Measurements from ENCODE around the gene MRGPRE.

MRGPRE gene

GRCh38 chr11:3226846-3227567 lies 5.2 kb downstream of the MRGPRE start:
- DNase-seq (ENCODE audit: extremely low read depth in 1 of 2, low read depth in 1 of 2): no peak

- DNase-seq (ENCODE audit: extremely low read depth in 1 of 2, low read depth in 1 of 2): no peak
Measured at GRCh38 chr11:3225826-3226750, 6.1 kb downstream of the MRGPRE start.

- DNase-seq (ENCODE audit: extremely low read depth in 1 of 2, low read depth in 1 of 2): no peak
Measured at GRCh38 chr11:3225159-3225758, 7.0 kb downstream of the MRGPRE start.

GRCh38 chr11:3224401-3225057 lies 7.7 kb downstream of the MRGPRE start:
- DNase-seq (ENCODE audit: extremely low read depth in 1 of 2, low read depth in 1 of 2): no peak

- DNase-seq (ENCODE audit: extremely low read depth in 1 of 2, low read depth in 1 of 2): no peak
Measured at GRCh38 chr11:3223932-3224381, 8.3 kb downstream of the MRGPRE start.

GRCh38 chr11:3222941-3223915 lies 9.0 kb downstream of the MRGPRE start:
- DNase-seq (ENCODE audit: extremely low read depth in 1 of 2, low read depth in 1 of 2): no peak

- DNase-seq (ENCODE audit: extremely low read depth in 1 of 2, low read depth in 1 of 2): no peak
Measured at GRCh38 chr11:3222003-3222855, 10.0 kb downstream of the MRGPRE start.

GRCh38 chr11:3221408-3222002 lies 10.7 kb downstream of the MRGPRE start:
- no peak for DNase-seq (ENCODE audit: extremely low read depth in 1 of 2, low read depth in 1 of 2)

GRCh38 chr11:3220521-3221407 lies 11.5 kb downstream of the MRGPRE start:
- no peak for DNase-seq (ENCODE audit: extremely low read depth in 1 of 2, low read depth in 1 of 2)

GRCh38 chr11:3220101-3220500 lies 12.1 kb downstream of the MRGPRE start:
- DNase-seq (ENCODE audit: extremely low read depth in 1 of 2, low read depth in 1 of 2): no peak

- DNase-seq (ENCODE audit: extremely low read depth in 1 of 2, low read depth in 1 of 2): no peak
Measured at GRCh38 chr11:3219281-3219892, 12.8 kb downstream of the MRGPRE start.

GRCh38 chr11:3218483-3219280 lies 13.5 kb downstream of the MRGPRE start, which contains the start of gene MRGPRG:
TSS of gene MRGPRG (minus strand) at chr11:3218813. CDS start at chr11:3218813, 0 bp downstream.
- no peak for DNase-seq (ENCODE audit: extremely low read depth in 1 of 2, low read depth in 1 of 2)

GRCh38 chr11:3217818-3218482 lies 14.3 kb downstream of the MRGPRE start:
- no peak for DNase-seq (ENCODE audit: extremely low read depth in 1 of 2, low read depth in 1 of 2)

GRCh38 chr11:3216027-3216525 lies 16.1 kb downstream of the MRGPRE start:
- DNase-seq (ENCODE audit: extremely low read depth in 1 of 2, low read depth in 1 of 2): no peak

- no peak for DNase-seq (ENCODE audit: extremely low read depth in 1 of 2, low read depth in 1 of 2)
Measured at GRCh38 chr11:3215346-3216026, 16.7 kb downstream of the MRGPRE start.

All from activated CD8-positive, alpha-beta memory T cell treated with anti-CD3 and anti-CD28 coated beads for 1 hour (primary cell).